HCEC 1CT (cell line): ENCODE data around the gene SLC43A3.
A peak's percentile ranks its signal among the peaks of the same experiment; 100 is the strongest.

Experiments
- DNase-seq: peaks from one replicate; pipeline ENCODE4 v3.0.0-alpha.2; 2017

The SLC43A3 gene

GRCh38 chr11:57426439-57426928, 437 bp downstream of the SLC43A3 start:
- DNase-seq: no peak

- peak; percentile 30 for DNase-seq
These were observed 1.1 kb downstream of the SLC43A3 start for GRCh38 chr11:57425565-57426438.

GRCh38 chr11:57424792-57425564, 1.9 kb downstream of the SLC43A3 start:
- peak; percentile 93 for DNase-seq

- no peak for DNase-seq
These were observed 2.7 kb downstream of the SLC43A3 start for GRCh38 chr11:57424137-57424791.

- DNase-seq: no peak
These were observed 4.3 kb downstream of the SLC43A3 start for GRCh38 chr11:57422669-57423068.

GRCh38 chr11:57421805-57422204, 5.1 kb downstream of the SLC43A3 start:
- no peak for DNase-seq

- no peak for DNase-seq
These were observed 5.9 kb downstream of the SLC43A3 start for GRCh38 chr11:57421066-57421465.

- no peak for DNase-seq
These were observed 7.8 kb downstream of the SLC43A3 start for GRCh38 chr11:57419146-57419545.

- no peak for DNase-seq
These were observed 8.8 kb downstream of the SLC43A3 start for GRCh38 chr11:57418131-57418530.

- DNase-seq: no peak
These were observed 9.9 kb downstream of the SLC43A3 start for GRCh38 chr11:57417056-57417455.

- no peak for DNase-seq
These were observed 10.5 kb downstream of the SLC43A3 start for GRCh38 chr11:57416436-57416835.

- no peak for DNase-seq
These were observed 12.2 kb downstream of the SLC43A3 start for GRCh38 chr11:57414612-57415212.

- DNase-seq: no peak
These were observed 13.2 kb downstream of the SLC43A3 start for GRCh38 chr11:57413681-57414080.

GRCh38 chr11:57410287-57410686, 16.6 kb downstream of the SLC43A3 start:
- peak; percentile 89 for DNase-seq

- DNase-seq: no peak
These were observed 17.4 kb downstream of the SLC43A3 start for GRCh38 chr11:57409321-57410100.

- no peak for DNase-seq
These were observed 18.1 kb downstream of the SLC43A3 start for GRCh38 chr11:57408771-57409170.

- no peak for DNase-seq
These were observed 18.9 kb downstream of the SLC43A3 start for GRCh38 chr11:57407941-57408475.

GRCh38 chr11:57407010-57407920, 19.7 kb downstream of the SLC43A3 start:
- DNase-seq: no peak

- peak; percentile 22 for DNase-seq
These were observed 20.5 kb downstream of the SLC43A3 start for GRCh38 chr11:57406337-57406904.

- no peak for DNase-seq
These were observed 21.6 kb downstream of the SLC43A3 start for GRCh38 chr11:57405271-57405860.
